ENCODE measurements around the gene GUCY1A2. TPM values are rescaled to one million over a fixed set of nuclear protein-coding genes. Genes with fewer than 3 reads are reported as not detected.

The GUCY1A2 gene
- total RNA-seq, 2 experiments from 2014 or later: not detected

DNA sequence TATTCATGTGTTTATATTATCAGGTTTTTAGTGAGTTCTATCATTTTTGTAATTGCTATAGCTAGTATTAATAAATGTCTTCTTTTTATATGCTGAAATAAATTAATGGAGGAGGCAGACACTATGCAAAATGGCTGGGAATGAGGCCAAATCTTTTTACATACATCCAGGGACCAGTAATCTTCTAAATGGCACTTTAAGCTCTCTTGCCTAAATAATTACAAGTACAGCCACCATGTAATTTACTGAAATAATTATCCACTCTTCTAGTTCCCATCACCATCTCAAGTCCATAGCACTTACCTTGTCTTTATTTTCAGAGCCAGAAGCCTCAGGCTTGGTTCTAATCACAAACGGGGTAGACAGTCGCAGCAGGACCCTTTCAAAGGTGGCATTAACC, 79.1 kb downstream of the GUCY1A2 start:
- ChIA-PET CTCF (no interaction called here), POLR2A (no interaction called here)
- no peaks in the 10 kb centered on the region for H3K4me1 Mint-ChIP-seq (ENCODE audit: low read depth)
- ATAC-seq (ENCODE audit: poor library complexity) (no peak), DNase-seq (no peak)
- intact Hi-C loops (cut with DNase I, micrococcal nuclease): no loop called here
- no peak overlapping the region for H3K4me3 Mint-ChIP-seq
- TF ChIP-seq, protein P1, sequence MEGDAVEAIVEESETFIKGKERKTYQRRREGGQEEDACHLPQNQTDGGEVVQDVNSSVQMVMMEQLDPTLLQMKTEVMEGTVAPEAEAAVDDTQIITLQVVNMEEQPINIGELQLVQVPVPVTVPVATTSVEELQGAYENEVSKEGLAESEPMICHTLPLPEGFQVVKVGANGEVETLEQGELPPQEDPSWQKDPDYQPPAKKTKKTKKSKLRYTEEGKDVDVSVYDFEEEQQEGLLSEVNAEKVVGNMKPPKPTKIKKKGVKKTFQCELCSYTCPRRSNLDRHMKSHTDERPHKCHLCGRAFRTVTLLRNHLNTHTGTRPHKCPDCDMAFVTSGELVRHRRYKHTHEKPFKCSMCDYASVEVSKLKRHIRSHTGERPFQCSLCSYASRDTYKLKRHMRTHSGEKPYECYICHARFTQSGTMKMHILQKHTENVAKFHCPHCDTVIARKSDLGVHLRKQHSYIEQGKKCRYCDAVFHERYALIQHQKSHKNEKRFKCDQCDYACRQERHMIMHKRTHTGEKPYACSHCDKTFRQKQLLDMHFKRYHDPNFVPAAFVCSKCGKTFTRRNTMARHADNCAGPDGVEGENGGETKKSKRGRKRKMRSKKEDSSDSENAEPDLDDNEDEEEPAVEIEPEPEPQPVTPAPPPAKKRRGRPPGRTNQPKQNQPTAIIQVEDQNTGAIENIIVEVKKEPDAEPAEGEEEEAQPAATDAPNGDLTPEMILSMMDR (IDR thresholded peaks at IDR 0.05): no peak
- no peaks in the 10 kb centered on the region for H3K9me3 ChIP-seq (ENCODE audit: control insufficient read depth in 1 of 2, insufficient read depth in 1 of 2, low read length in 2 of 2)
- H3K36me3 ChIP-seq (ENCODE audit: insufficient read depth, low read length): no peaks in the 10 kb centered on the region
- H3K36me3 Mint-ChIP-seq (ENCODE audit: low read depth): no peaks in the 10 kb centered on the region
- H3K9me3 Mint-ChIP-seq: peaks cover 4% of the 10 kb centered on the region
- H3K27me3 ChIP-seq (ENCODE audit: control insufficient read depth in 1 of 2, insufficient read depth in 2 of 2, low read length in 2 of 2): no peaks in the 10 kb centered on the region
- no peak overlapping the region for H3K27ac Mint-ChIP-seq
- H3K4me3 ChIP-seq (ENCODE audit: low read length): no peak overlapping the region
- no peaks in the 10 kb centered on the region for H3K27me3 Mint-ChIP-seq
- H3K4me1 ChIP-seq (ENCODE audit: insufficient read depth, low read length): no peaks in the 10 kb centered on the region
- H3K27ac ChIP-seq (ENCODE audit: low read depth in 1 of 2, low read length in 2 of 2): no peak overlapping the region

DNA sequence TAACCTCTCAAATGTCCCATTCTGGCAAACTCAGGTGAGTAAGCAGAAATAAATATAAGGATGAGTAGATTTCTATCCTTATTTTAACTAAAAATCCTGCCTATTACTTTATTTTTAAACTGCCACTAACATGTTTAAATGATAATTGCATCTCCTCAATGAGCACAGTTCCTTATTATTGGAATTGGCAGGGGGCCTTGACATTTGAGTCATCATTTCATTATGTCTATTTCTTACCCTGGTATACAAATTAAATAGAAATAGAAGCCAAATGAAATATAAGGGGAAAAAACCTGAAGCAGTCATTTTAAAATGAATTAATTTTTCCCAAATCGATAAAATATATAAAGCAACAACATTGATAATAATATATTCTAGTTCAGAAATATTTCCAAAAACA, 81.2 kb downstream of the GUCY1A2 start:
- Histone ChIP-seq H3K27me3 (ENCODE audit: control insufficient read depth in 1 of 2, insufficient read depth in 2 of 2, low read length in 2 of 2) (no peaks in the 10 kb centered on the region), H3K4me3 (ENCODE audit: low read length) (no peak overlapping the region), H3K27ac (ENCODE audit: low read depth in 1 of 2, low read length in 2 of 2) (no peak overlapping the region), H3K9me3 (ENCODE audit: control insufficient read depth in 1 of 2, insufficient read depth in 1 of 2, low read length in 2 of 2) (no peaks in the 10 kb centered on the region), H3K36me3 (ENCODE audit: insufficient read depth, low read length) (no peaks in the 10 kb centered on the region), H3K4me1 (ENCODE audit: insufficient read depth, low read length) (no peaks in the 10 kb centered on the region)
- ChIA-PET POLR2A (no interaction called here), CTCF (no interaction called here)
- no peak for DNase-seq
- no peak for ATAC-seq (ENCODE audit: poor library complexity)
- Mint-ChIP-seq H3K4me1 (ENCODE audit: low read depth) (no peaks in the 10 kb centered on the region), H3K4me3 (no peak overlapping the region), H3K27me3 (no peaks in the 10 kb centered on the region), H3K9me3 (peaks cover 4% of the 10 kb centered on the region), H3K27ac (no peak overlapping the region), H3K36me3 (ENCODE audit: low read depth) (no peaks in the 10 kb centered on the region)
- TF ChIP-seq, protein P1 (IDR thresholded peaks at IDR 0.05): no peak
- intact Hi-C loops (cut with DNase I, micrococcal nuclease): no loop called here

DNA sequence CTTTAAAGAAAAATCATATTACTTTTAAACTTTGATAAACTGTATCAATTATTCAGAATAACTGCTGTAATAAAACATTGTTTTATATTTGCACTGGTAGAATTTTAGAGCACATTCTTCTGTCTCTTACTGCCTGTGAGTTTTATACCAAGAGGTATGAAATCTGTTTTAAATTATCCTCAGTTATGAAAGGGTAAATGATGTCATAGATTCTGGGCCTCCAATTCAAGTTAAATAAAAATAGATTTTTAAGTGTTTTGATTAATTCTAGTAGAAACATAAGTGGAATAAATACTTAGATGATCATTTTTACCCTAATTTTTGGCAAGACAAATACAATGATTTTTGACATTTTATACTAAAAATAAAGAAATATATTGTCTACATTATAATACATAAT, 93.0 kb downstream of the GUCY1A2 start:
- DNase-seq (no peak), ATAC-seq (ENCODE audit: poor library complexity) (no peak)
- Histone ChIP-seq H3K9me3 (ENCODE audit: control insufficient read depth in 1 of 2, insufficient read depth in 1 of 2, low read length in 2 of 2) (peaks cover 0 to 9% of the 10 kb centered on the region in 2 experiments), H3K4me1 (ENCODE audit: insufficient read depth, low read length) (no peaks in the 10 kb centered on the region), H3K4me3 (ENCODE audit: low read length) (no peak overlapping the region), H3K27me3 (ENCODE audit: control insufficient read depth in 1 of 2, insufficient read depth in 2 of 2, low read length in 2 of 2) (no peaks in the 10 kb centered on the region), H3K27ac (ENCODE audit: low read depth in 1 of 2, low read length in 2 of 2) (no peak overlapping the region), H3K36me3 (ENCODE audit: insufficient read depth, low read length) (no peaks in the 10 kb centered on the region)
- ChIA-PET CTCF (no interaction called here), POLR2A (no interaction called here)
- intact Hi-C loops (cut with DNase I, micrococcal nuclease): no loop called here
- TF ChIP-seq, protein P1 (IDR thresholded peaks at IDR 0.05): no peak
- Mint-ChIP-seq H3K27ac (no peak overlapping the region), H3K4me3 (no peak overlapping the region), H3K4me1 (ENCODE audit: low read depth) (no peaks in the 10 kb centered on the region), H3K36me3 (ENCODE audit: low read depth) (no peaks in the 10 kb centered on the region), H3K27me3 (no peaks in the 10 kb centered on the region), H3K9me3 (peaks cover 4% of the 10 kb centered on the region)
